Gastrocnemius medialis (tissue), 4 donors: ENCODE results near the gene PTPRJ. TPM values are rescaled to one million over a fixed set of nuclear protein-coding genes. Genes with fewer than 3 reads are reported as not detected.

ENCODE experiments used
- ATAC-seq, 2 donors: fragments of 150-250 bp; one replicate each; pipeline ENCODE4 v1.9.1; 2016
- DNase-seq, 2 donors: peaks; one replicate each; pipeline ENCODE4 v3.0.0-alpha.2; 2019
- H3K27ac ChIP-seq, 4 donors: fragments of 200-600 bp; sonication (generic); 1 replicate in 1 of 4; 2 replicates in 3 of 4; pipeline ENCODE4 v1.5.1; 2016 to 2018; ENCODE audit warnings: mild to moderate bottlenecking in 2 of 4, moderate library complexity in 1 of 4
- H3K27me3 ChIP-seq, 3 donors: fragments of 200-600 bp; sonication (generic) in 2 of 3; 1 replicate in 1 of 3; 2 replicates in 2 of 3; pipeline versions ENCODE4 v1.5.1 to v1.6.0; 2016 to 2019; ENCODE audit warnings: mild to moderate bottlenecking in 1 of 3, moderate library complexity in 1 of 3
- H3K36me3 ChIP-seq, 2 donors: fragments of 200-600 bp; sonication (generic) in 1 of 2; one replicate each; pipeline ENCODE4 v1.5.1; 2017 to 2018
- H3K4me1 ChIP-seq, 2 donors: fragments of 200-600 bp; sonication (generic) in 1 of 2; one replicate each; pipeline ENCODE4 v1.5.1; 2016 to 2017; ENCODE audit warnings: mild to moderate bottlenecking in 2 of 2
- H3K4me3 ChIP-seq, 4 donors: fragments of 200-600 bp; sonication (generic) in 3 of 4; 1 replicate in 1 of 4; 2 replicates in 3 of 4; pipeline ENCODE4 v1.5.1; 2016 to 2019; ENCODE audit warnings: mild to moderate bottlenecking in 2 of 4
- H3K9me3 ChIP-seq, 3 donors: fragments of 200-600 bp; sonication (generic) in 2 of 3; 1 replicate in 1 of 3; 2 replicates in 2 of 3; pipeline ENCODE4 v1.5.1; 2016 to 2019
- POLR2A ChIP-seq, 2 donors: fragments of 450-650 bp; IDR thresholded peaks; one replicate each; pipeline ENCODE4 v1.6.1; 2017; ENCODE audit warnings: antibody characterized with exemption in 2 of 2, mild to moderate bottlenecking in 2 of 2, moderate library complexity in 2 of 2
- in situ Hi-C, 4 donors: fragments of 200-750 bp; cut with MboI; loops; one replicate each; pipeline versions ENCODE4 v1.15.0 to v1.8.0; 2017; ENCODE audit warnings: low sequenced_read_pairs in 4 of 4
- intact Hi-C: fragments of 100-400 bp; cut with DNase I; formaldehyde crosslinking; loops from one replicate; pipeline ENCODE4 v1.15.1; 2023; ENCODE audit warnings: low total_unique reads
- total RNA-seq, 4 donors: library from RNA; depleted of rRNA; stranded (reverse); fragments of >200 nt; gene quantifications; one replicate each; pipeline versions ENCODE4 v1.1.0 to v1.2.3, GENCODE V29; 2016
- TF ChIP-seq, protein P1 (sequence below), 5 experiments: fragments of 450-650 bp in 3 of 5; fragments of 200-600 bp in 2 of 5; sonication (generic) in 2 of 5; IDR thresholded peaks in 4 of 5; conservative IDR thresholded peaks in 1 of 5; 1 replicate in 4 of 5; 2 replicates in 1 of 5; pipeline ENCODE4 v1.5.1; 2016 to 2019; ENCODE audit warnings: antibody characterized with exemption in 5 of 5, mild to moderate bottlenecking in 3 of 5, moderate library complexity in 3 of 5

PTPRJ gene
- total RNA-seq, 4 donors from 2014 or later: 5.4 to 9.0 (median 5.6) TPM

DNA sequence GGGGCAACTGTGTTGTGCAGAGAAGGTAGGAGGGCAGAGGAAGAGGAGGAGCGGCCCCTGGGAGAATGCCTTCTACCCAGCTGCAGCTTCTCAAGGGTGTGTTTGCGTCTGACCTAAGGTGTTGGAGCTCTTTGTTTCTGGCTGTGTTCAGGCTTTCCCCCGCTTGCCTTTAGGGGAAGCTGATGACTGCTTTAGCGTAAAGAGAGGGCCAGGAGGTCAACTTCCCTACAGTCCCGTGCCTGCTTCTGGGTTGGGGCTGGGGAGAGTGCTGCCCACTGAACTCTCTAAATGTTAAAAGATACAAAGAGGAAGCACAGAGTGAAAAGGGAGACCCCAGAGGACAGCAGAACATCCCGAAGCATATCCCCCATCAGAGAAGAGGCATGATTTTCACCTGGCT, 99.2 kb downstream of the PTPRJ start:
- TF ChIP-seq, protein P1, sequence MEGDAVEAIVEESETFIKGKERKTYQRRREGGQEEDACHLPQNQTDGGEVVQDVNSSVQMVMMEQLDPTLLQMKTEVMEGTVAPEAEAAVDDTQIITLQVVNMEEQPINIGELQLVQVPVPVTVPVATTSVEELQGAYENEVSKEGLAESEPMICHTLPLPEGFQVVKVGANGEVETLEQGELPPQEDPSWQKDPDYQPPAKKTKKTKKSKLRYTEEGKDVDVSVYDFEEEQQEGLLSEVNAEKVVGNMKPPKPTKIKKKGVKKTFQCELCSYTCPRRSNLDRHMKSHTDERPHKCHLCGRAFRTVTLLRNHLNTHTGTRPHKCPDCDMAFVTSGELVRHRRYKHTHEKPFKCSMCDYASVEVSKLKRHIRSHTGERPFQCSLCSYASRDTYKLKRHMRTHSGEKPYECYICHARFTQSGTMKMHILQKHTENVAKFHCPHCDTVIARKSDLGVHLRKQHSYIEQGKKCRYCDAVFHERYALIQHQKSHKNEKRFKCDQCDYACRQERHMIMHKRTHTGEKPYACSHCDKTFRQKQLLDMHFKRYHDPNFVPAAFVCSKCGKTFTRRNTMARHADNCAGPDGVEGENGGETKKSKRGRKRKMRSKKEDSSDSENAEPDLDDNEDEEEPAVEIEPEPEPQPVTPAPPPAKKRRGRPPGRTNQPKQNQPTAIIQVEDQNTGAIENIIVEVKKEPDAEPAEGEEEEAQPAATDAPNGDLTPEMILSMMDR (IDR thresholded peaks at IDR 0.05 in 4 of 5, conservative IDR thresholded peaks at IDR 0.05 in 1 of 5): no peak
- TF ChIP-seq POLR2A (IDR thresholded peaks at IDR 0.05): no peak
- no peak overlapping the region for H3K27ac ChIP-seq
- intact Hi-C loops (no loop called here), in situ Hi-C loops (no loop called here)
- no peaks in the 10 kb centered on the region for H3K36me3 ChIP-seq
- H3K27me3 ChIP-seq: no peaks in the 10 kb centered on the region
- H3K9me3 ChIP-seq: no peaks in the 10 kb centered on the region
- DNase-seq (no peak), ATAC-seq (no peak)
- H3K4me3 ChIP-seq: no peak overlapping the region
- H3K4me1 ChIP-seq: peaks cover 10 to 27% of the 10 kb centered on the region in 2 donors

- in situ Hi-C loops: loop anchor here in 1 of 4 donors (10.0 kb wide), 1 partner anchor 46 kb away; no protein-coding TSS in a partner anchor
- Histone ChIP-seq H3K27me3 (no peaks in the 10 kb centered on the region), H3K4me1 (peaks cover 10 to 27% of the 10 kb centered on the region in 2 donors), H3K9me3 (no peaks in the 10 kb centered on the region), H3K4me3 (peak overlapping the region in 1 of 4 donors; percentile 34), H3K36me3 (no peaks in the 10 kb centered on the region), H3K27ac (peak overlapping the region; percentile 84 to 93 (median 88))
- TF ChIP-seq, protein P1 (IDR thresholded peaks at IDR 0.05 in 4 of 5, conservative IDR thresholded peaks at IDR 0.05 in 1 of 5): no peak
- TF ChIP-seq POLR2A (IDR thresholded peaks at IDR 0.05): no peak
- ATAC-seq (peak; percentile 63 to 70), DNase-seq (peak in 1 of 2 donors; percentile 45)
- intact Hi-C loops: loop anchor here (2.0 kb wide), 1 partner anchor 100 kb away; the partner anchor contains the start of gene PTPRJ
These were observed 100.0 kb downstream of the PTPRJ start for GRCh38 chr11:48080301-48080861.

DNA sequence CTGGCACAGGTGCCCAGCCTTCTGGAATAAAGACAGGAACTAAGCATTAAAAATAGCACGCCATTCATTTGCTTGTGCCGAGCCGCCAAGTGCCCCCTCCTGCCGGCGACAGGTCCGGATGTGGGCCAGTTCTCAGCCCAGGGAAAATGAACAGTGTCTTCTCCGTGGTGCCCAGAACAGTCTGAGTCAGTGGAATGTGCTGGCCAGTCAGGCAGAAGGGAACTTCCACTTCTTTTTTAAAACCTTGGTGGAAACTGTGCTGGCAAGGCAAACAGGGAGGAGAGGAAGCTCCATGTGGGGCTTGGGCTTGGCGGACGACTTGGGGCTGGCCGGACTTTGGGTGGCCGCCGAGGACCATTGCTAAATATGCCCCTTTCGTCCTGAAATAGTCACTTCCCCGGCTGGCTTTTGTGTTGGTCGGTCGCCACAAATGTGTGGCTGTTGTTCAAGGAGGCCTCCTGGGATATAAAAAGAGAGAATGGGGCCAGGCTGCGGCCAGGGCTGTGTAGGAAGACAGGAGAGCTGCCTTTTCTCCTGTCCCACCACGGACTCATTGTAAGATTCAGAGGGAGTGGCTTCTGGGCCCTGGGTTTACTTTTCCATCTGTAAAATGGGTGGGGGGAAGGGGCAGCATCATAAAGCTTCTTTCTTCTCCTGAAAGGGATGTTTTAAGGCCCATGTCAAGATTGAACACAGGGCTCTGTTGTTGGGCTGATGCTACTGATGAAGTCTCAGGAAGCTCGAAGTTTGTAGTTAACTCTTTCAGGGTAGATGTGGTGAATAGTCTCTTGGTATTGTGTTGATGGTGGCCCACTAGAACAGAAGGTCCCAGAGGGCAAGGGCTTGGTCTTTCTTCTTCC, 101.0 kb downstream of the PTPRJ start:
- Histone ChIP-seq H3K9me3 (no peaks in the 10 kb centered on the region), H3K27ac (peak overlapping the region; percentile 84 to 93 (median 88)), H3K4me3 (peak overlapping the region; percentile 29 to 37 (median 34)), H3K27me3 (no peaks in the 10 kb centered on the region), H3K36me3 (no peaks in the 10 kb centered on the region), H3K4me1 (peaks cover 10 to 27% of the 10 kb centered on the region in 2 donors)
- ATAC-seq (peak; percentile 93 to 95), DNase-seq (peak; percentile 86 to 92)
- intact Hi-C loops (loop anchor here (1.0 to 2.0 kb wide), 2 partner anchors 45 to 101 kb away; partner anchors contain the start of gene PTPRJ), in situ Hi-C loops (loop anchor here in 1 of 4 donors (10.0 kb wide), 1 partner anchor 47 kb away; no protein-coding TSS in a partner anchor)
- TF ChIP-seq POLR2A (IDR thresholded peaks at IDR 0.05): peak in 1 of 2 donors; percentile 23
- TF ChIP-seq, protein P1 (IDR thresholded peaks at IDR 0.05 in 4 of 5, conservative IDR thresholded peaks at IDR 0.05 in 1 of 5): no peak

DNA sequence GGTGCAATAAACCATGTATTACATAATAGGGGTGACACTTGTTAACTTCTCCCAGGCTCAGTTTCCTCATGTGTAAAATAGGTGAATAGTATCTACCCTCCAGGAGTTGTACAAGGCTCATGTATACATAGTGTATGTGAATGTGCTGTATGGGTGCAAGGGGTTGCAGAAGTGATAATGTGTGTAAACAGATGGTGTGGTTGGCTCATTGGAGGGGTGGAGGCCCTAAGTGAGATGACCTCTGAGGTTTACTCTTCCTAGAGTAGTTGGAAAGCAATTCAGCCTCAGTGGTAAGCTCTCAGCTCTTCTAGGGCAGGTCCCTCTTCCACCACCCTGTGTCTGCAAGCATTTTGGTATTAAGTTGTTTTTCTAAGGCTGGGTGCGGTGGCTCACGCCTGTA, 102.4 kb downstream of the PTPRJ start:
- no peak overlapping the region for H3K4me3 ChIP-seq
- H3K9me3 ChIP-seq: no peaks in the 10 kb centered on the region
- intact Hi-C loops (no loop called here), in situ Hi-C loops (loop anchor here in 1 of 4 donors (10.0 kb wide), 1 partner anchor 48 kb away; no protein-coding TSS in a partner anchor)
- H3K27ac ChIP-seq: no peak overlapping the region
- peaks cover 10 to 27% of the 10 kb centered on the region in 2 donors for H3K4me1 ChIP-seq
- TF ChIP-seq POLR2A (IDR thresholded peaks at IDR 0.05): no peak
- TF ChIP-seq, protein P1 (IDR thresholded peaks at IDR 0.05 in 4 of 5, conservative IDR thresholded peaks at IDR 0.05 in 1 of 5): no peak
- no peaks in the 10 kb centered on the region for H3K36me3 ChIP-seq
- DNase-seq: no peak
- no peaks in the 10 kb centered on the region for H3K27me3 ChIP-seq
- ATAC-seq: no peak
